IPS DF 6.9 (cell line): ENCODE measurements around the gene RIMBP2.

Source experiments
- DNase-seq: peaks from one replicate; pipeline ENCODE4 v3.0.0-alpha.2; 2013; ENCODE audit warnings: low read depth, low spot score
- H3K27ac ChIP-seq: one replicate; pipeline ENCODE4 v1.5.1; 2013; ENCODE audit warnings: low read length, control low read depth
- H3K27me3 ChIP-seq: 2 replicates; pipeline ENCODE4 v1.6.1; 2013; ENCODE audit warnings: mild to moderate bottlenecking, low read length; ENCODE audit not compliant: control insufficient read depth, insufficient read depth
- H3K36me3 ChIP-seq: 2 replicates; pipeline ENCODE4 v1.6.1; 2013; ENCODE audit warnings: low read length; ENCODE audit not compliant: control insufficient read depth, insufficient read depth
- H3K4me1 ChIP-seq: 2 replicates; pipeline ENCODE4 v1.6.1; 2013; ENCODE audit warnings: low read length; ENCODE audit not compliant: control insufficient read depth, insufficient read depth
- H3K4me3 ChIP-seq: 2 replicates; pipeline ENCODE4 v1.5.1; 2013; ENCODE audit warnings: mild to moderate bottlenecking, low read length
- H3K9me3 ChIP-seq: 2 replicates; pipeline ENCODE4 v1.6.1; 2013; ENCODE audit warnings: low read length, inconsistent platforms; ENCODE audit not compliant: control insufficient read depth, insufficient read depth
- WGBS: extraction: QIAGEN DNeasy Blood & Tissue Kit; methylation state at CpG from one replicate; pipeline ENCODE4 v1.1.7; 2013; ENCODE audit warnings: mixed read lengths, missing lambda C conversion rate; ENCODE audit not compliant: insufficient read length, insufficient coverage; 5-methylcytosine and 5-hydroxymethylcytosine counted together

RIMBP2 gene

GRCh38 chr12:130508847-130509246, 207.3 kb downstream of the RIMBP2 start:
- no CpG with 5 or more reads among the region's 6 CpGs for WGBS
- Histone ChIP-seq H3K4me1 (no peaks in the 10 kb centered on the region), H3K36me3 (no peaks in the 10 kb centered on the region), H3K9me3 (peaks cover 30% of the 10 kb centered on the region), H3K27ac (no peak overlapping the region), H3K27me3 (no peaks in the 10 kb centered on the region; the same call in 1 of the 2 replicates), H3K4me3 (no peak overlapping the region)
- no peak for DNase-seq

GRCh38 chr12:130508318-130508717, 207.8 kb downstream of the RIMBP2 start:
- no CpG with 5 or more reads among the region's 5 CpGs for WGBS
- H3K36me3 ChIP-seq: no peaks in the 10 kb centered on the region
- H3K4me3 ChIP-seq: no peak overlapping the region
- DNase-seq: no peak
- H3K9me3 ChIP-seq: peaks cover 30% of the 10 kb centered on the region
- H3K27me3 ChIP-seq: no peaks in the 10 kb centered on the region; the same call in 1 of the 2 replicates
- no peak overlapping the region for H3K27ac ChIP-seq
- no peaks in the 10 kb centered on the region for H3K4me1 ChIP-seq

DNA sequence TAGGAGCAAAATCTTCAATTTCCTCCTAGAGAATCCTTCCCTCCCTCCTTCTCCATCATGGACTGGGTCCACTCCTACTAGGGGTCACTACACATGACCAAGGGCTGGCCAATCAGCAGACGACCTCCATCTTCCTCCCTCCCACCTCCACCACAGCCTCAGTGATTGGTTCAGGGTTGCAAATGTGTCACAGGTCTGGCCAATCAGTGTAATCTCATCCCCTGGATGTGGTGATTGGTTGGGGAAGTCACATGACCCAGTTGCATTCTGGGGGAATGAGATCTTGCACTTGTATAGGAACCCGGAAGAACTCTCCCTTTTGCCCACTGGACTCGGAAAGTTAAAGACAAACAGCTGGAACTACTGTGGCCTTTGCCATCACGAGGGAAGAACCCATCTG, 209.3 kb downstream of the RIMBP2 start:
- H3K9me3 ChIP-seq: peaks cover 38% of the 10 kb centered on the region
- no peak overlapping the region for H3K27ac ChIP-seq
- H3K27me3 ChIP-seq: no peaks in the 10 kb centered on the region; the same call in 1 of the 2 replicates
- no peak overlapping the region for H3K4me3 ChIP-seq
- no peaks in the 10 kb centered on the region for H3K36me3 ChIP-seq
- H3K4me1 ChIP-seq: no peaks in the 10 kb centered on the region
- DNase-seq: no peak
- WGBS: no CpG with 5 or more reads among the region's 4 CpGs

DNA sequence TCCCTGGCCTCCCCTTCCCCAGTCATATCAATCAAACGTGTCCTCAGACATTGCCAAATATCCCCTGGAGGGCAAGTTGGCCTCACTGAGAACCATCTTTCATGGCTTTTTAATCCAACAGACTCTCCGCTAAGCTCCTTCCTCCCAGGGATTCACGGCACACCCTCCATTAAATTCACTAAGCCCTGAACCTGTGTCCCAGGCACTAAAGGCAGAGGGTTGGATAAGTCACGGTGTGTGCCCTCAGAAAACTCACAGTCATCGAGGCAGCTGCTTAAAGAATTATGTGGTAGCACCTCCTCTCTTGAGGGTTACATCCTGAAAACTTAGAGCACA, 211.3 kb downstream of the RIMBP2 start:
- no peak for DNase-seq
- no peak overlapping the region for H3K4me3 ChIP-seq
- H3K9me3 ChIP-seq: peaks cover 36% of the 10 kb centered on the region
- no peak overlapping the region for H3K27ac ChIP-seq
- H3K27me3 ChIP-seq: no peaks in the 10 kb centered on the region; the same call in 1 of the 2 replicates
- no peaks in the 10 kb centered on the region for H3K36me3 ChIP-seq
- no peaks in the 10 kb centered on the region for H3K4me1 ChIP-seq
- no CpG with 5 or more reads among the region's 5 CpGs for WGBS

- no peak overlapping the region for H3K4me3 ChIP-seq
- no peaks in the 10 kb centered on the region for H3K36me3 ChIP-seq
- H3K4me1 ChIP-seq: no peaks in the 10 kb centered on the region
- peaks cover 31% of the 10 kb centered on the region for H3K9me3 ChIP-seq
- H3K27me3 ChIP-seq: no peaks in the 10 kb centered on the region; the same call in 1 of the 2 replicates
- no peak overlapping the region for H3K27ac ChIP-seq
- DNase-seq: no peak
- WGBS: no CpG with 5 or more reads among the region's 18 CpGs
Measured at GRCh38 chr12:130504110-130504839, 211.8 kb downstream of the RIMBP2 start.

DNA sequence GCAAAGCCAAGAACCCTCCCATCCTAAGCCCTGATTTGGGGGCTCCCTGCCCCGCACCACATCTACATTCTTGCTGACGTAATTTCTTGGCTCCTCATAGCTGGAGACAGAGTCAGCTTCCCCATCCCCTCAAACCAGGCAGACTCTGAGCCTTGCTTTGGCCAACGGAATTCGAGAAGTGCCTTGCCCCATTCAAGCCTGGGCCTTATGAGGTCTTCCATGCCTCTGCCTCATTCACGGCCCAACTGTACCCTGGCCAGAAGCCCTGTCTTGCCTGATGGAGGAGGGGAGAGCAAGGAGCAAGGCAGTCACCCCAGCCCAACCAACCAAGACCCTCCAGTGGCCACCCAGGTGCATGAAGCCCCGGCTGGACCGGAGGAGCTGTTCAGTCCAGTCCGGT, 214.3 kb downstream of the RIMBP2 start:
- Histone ChIP-seq H3K27ac (no peak overlapping the region), H3K4me3 (no peak overlapping the region), H3K36me3 (no peaks in the 10 kb centered on the region), H3K4me1 (no peaks in the 10 kb centered on the region), H3K27me3 (no peaks in the 10 kb centered on the region; the same call in 1 of the 2 replicates), H3K9me3 (peaks cover 36% of the 10 kb centered on the region)
- DNase-seq: no peak
- no CpG with 5 or more reads among the region's 8 CpGs for WGBS

- DNase-seq: no peak
- Histone ChIP-seq H3K9me3 (peaks cover 37% of the 10 kb centered on the region), H3K36me3 (no peaks in the 10 kb centered on the region), H3K4me3 (no peak overlapping the region), H3K4me1 (no peaks in the 10 kb centered on the region), H3K27ac (no peak overlapping the region), H3K27me3 (no peaks in the 10 kb centered on the region; the same call in 1 of the 2 replicates)
- WGBS: no CpG with 5 or more reads among the region's 16 CpGs
Measured at GRCh38 chr12:130500835-130501330, 215.2 kb downstream of the RIMBP2 start.

DNA sequence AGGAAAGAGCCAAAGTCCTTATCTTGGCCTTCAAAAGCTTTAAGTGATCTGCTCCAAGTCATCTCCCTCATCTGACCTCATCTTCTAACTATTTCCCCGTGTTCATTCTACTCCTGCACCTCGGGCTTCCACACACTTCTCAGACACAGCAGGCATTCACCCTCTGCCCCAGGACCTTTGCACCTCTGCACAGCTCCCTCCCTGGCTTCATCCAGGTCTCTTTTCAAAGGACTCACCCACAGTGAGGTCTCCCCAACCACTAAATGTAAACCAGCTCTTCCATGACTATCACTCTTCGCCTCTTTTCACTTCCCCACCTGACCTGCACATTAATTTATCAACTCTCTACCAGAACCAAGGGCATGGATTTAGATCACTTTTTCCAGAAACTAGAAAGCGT, 216.6 kb downstream of the RIMBP2 start:
- Histone ChIP-seq H3K4me1 (no peaks in the 10 kb centered on the region), H3K27ac (no peak overlapping the region), H3K27me3 (no peaks in the 10 kb centered on the region; the same call in 1 of the 2 replicates), H3K36me3 (no peaks in the 10 kb centered on the region), H3K4me3 (no peak overlapping the region), H3K9me3 (peaks cover 36% of the 10 kb centered on the region)
- no CpG with 5 or more reads among the region's 4 CpGs for WGBS
- DNase-seq: no peak

GRCh38 chr12:130498589-130499385, 217.3 kb downstream of the RIMBP2 start:
- Histone ChIP-seq H3K4me3 (no peak overlapping the region), H3K4me1 (no peaks in the 10 kb centered on the region), H3K27ac (no peak overlapping the region), H3K36me3 (no peaks in the 10 kb centered on the region), H3K9me3 (peaks cover 34% of the 10 kb centered on the region), H3K27me3 (no peaks in the 10 kb centered on the region; the same call in 1 of the 2 replicates)
- DNase-seq: no peak
- WGBS: no CpG with 5 or more reads among the region's 7 CpGs

GRCh38 chr12:130497991-130498390, 218.1 kb downstream of the RIMBP2 start:
- Histone ChIP-seq H3K4me1 (no peaks in the 10 kb centered on the region), H3K36me3 (no peaks in the 10 kb centered on the region), H3K27me3 (no peaks in the 10 kb centered on the region; the same call in 1 of the 2 replicates), H3K4me3 (no peak overlapping the region), H3K9me3 (peaks cover 34% of the 10 kb centered on the region), H3K27ac (no peak overlapping the region)
- no CpG with 5 or more reads among the region's 10 CpGs for WGBS
- no peak for DNase-seq
